NB4 (cell line): ENCODE results near the gene ZBTB7C.

ENCODE experiments used
- DNase-seq: peaks from one replicate; pipeline ENCODE4 v3.0.0; 2010; ENCODE audit warnings: low read depth
- H3K4me3 ChIP-seq: one replicate; pipeline ENCODE4 v1.5.1; 2011; ENCODE audit warnings: mild to moderate bottlenecking, low read depth, low read length, moderate library complexity
- CTCF ChIP-seq: IDR thresholded peaks from one replicate; pipeline ENCODE4 v1.5.1; 2012; ENCODE audit warnings: low read depth, low read length
- MAX ChIP-seq: IDR thresholded peaks from 2 replicates; pipeline ENCODE4 v1.6.1; 2011; ENCODE audit warnings: low read depth, low read length
- MYC ChIP-seq: IDR thresholded peaks from 2 replicates; pipeline ENCODE4 v1.6.1; 2011; ENCODE audit warnings: low read depth, low read length
- POLR2A ChIP-seq: IDR thresholded peaks from 2 replicates; pipeline ENCODE4 v1.6.1; 2011; ENCODE audit warnings: mild to moderate bottlenecking; ENCODE audit not compliant: insufficient read length; ENCODE audit errors: extremely low read depth

The ZBTB7C gene

GRCh38 chr18:48254077-48254602, 155.0 kb downstream of the ZBTB7C start:
- no peak for DNase-seq
- no peak for TF ChIP-seq POLR2A
- TF ChIP-seq MAX, result no peak
- TF ChIP-seq MYC, result no peak
- no peak for TF ChIP-seq CTCF
- no peak overlapping the region for H3K4me3 ChIP-seq

- no peak overlapping the region for H3K4me3 ChIP-seq
- DNase-seq, result no peak
- TF ChIP-seq CTCF (no peak), MAX (no peak), POLR2A (no peak), MYC (no peak)
Observed at GRCh38 chr18:48252525-48252924, 156.7 kb downstream of the ZBTB7C start.

GRCh38 chr18:48250918-48251317, 158.3 kb downstream of the ZBTB7C start:
- no peak overlapping the region for H3K4me3 ChIP-seq
- no peak for DNase-seq
- TF ChIP-seq POLR2A (no peak), CTCF (no peak), MYC (no peak), MAX (no peak)

GRCh38 chr18:48250362-48250907, 158.7 kb downstream of the ZBTB7C start:
- no peak overlapping the region for H3K4me3 ChIP-seq
- no peak for TF ChIP-seq POLR2A
- no peak for TF ChIP-seq CTCF
- TF ChIP-seq MAX, result no peak
- no peak for TF ChIP-seq MYC
- no peak for DNase-seq

GRCh38 chr18:48249854-48250253, 159.3 kb downstream of the ZBTB7C start:
- TF ChIP-seq MAX (no peak), CTCF (no peak), POLR2A (no peak), MYC (no peak)
- H3K4me3 ChIP-seq, result no peak overlapping the region
- no peak for DNase-seq
